GM12878 (cell line): Measurements from ENCODE around the gene TSSK3. TPM values are rescaled to one million over a fixed set of nuclear protein-coding genes. Genes with fewer than 3 reads are reported as not detected.

Experiments
- ATAC-seq: fragments of 200-7000 bp; cut with Tn5 transposase; 3 replicates; pipeline ENCODE4 v1.9.1; 2020; ENCODE audit warnings: mild to moderate bottlenecking, moderate library complexity
- BruUV-seq: library from RNA; stranded (reverse); fragments of 400-500 nt; replicated peaks from 2 replicates; lab custom pipeline; 2021; lab: Mats Ljungman, UMichigan
- CTCF ChIA-PET: fragments of 300-600 bp; sonication (Branson Sonifier 250); formaldehyde crosslinking; extraction: SDS; loops from one replicate; lab custom pipeline; 2021; ENCODE audit warnings: inconsistent platforms; lab: Yijun Ruan, JAX
- POLR2A ChIA-PET: fragments of 350-600 bp; formaldehyde crosslinking; extraction: SDS; loops from one replicate; lab custom pipeline; 2021; ENCODE audit warnings: inconsistent platforms; lab: Charles Lee
- RAD21 ChIA-PET: fragments of 300-600 bp; sonication (Branson Sonifier 250); formaldehyde crosslinking; loops from one replicate; lab custom pipeline; 2023; ENCODE audit warnings: antibody characterized with exemption; ENCODE audit not compliant: unreplicated experiment; lab: Charles Lee
- SMC1A ChIA-PET: fragments of 300-600 bp; sonication (Branson Sonifier 250); formaldehyde crosslinking; loops from one replicate; lab custom pipeline; 2023; ENCODE audit not compliant: unreplicated experiment, uncharacterized antibody; lab: Charles Lee
- DNase-seq: peaks from one replicate; pipeline ENCODE4 v3.0.0-alpha.2; 2011; ENCODE audit warnings: low read depth, low spot score
- FAIRE-seq: peaks from 3 replicates; lab custom pipeline; 2011; peaks lifted over from hg19 to GRCh38; lab: Jason Lieb, UNC
- H2AFZ ChIP-seq: 2 replicates; pipeline ENCODE4 v1.6.0; 2011; ENCODE audit warnings: low read depth, low read length, control low read depth; ENCODE audit not compliant: control insufficient read depth
- H3K27ac ChIP-seq: 2 replicates; pipeline ENCODE4 v1.5.1; 2011; ENCODE audit warnings: control low read depth; ENCODE audit not compliant: control insufficient read depth, insufficient read depth
- H3K27me3 ChIP-seq, 2 experiments: replicated peaks in 1 of 2; 2 replicates each; pipeline versions ENCODE4 v1.6.0 to v1.6.1; 2011; ENCODE audit warnings: low read length in 1 of 2; ENCODE audit not compliant: control insufficient read depth in 2 of 2, insufficient read depth in 2 of 2
- H3K36me3 ChIP-seq, 2 experiments: 2 replicates each; pipeline ENCODE4 v1.5.1; 2011; ENCODE audit warnings: low read length in 1 of 2; ENCODE audit not compliant: control insufficient read depth in 2 of 2, insufficient read depth in 2 of 2
- H3K4me1 ChIP-seq: 2 replicates; pipeline ENCODE4 v1.6.1; 2011; ENCODE audit warnings: mild to moderate bottlenecking, low read length, moderate library complexity, mixed read lengths; ENCODE audit not compliant: control insufficient read depth, insufficient read depth
- H3K4me2 ChIP-seq: 2 replicates; pipeline ENCODE4 v1.6.0; 2011; ENCODE audit warnings: control low read depth; ENCODE audit not compliant: control insufficient read depth, insufficient read depth
- H3K4me3 ChIP-seq: fragments of 200-600 bp; sonication (generic); 2 replicates; pipeline ENCODE4 v1.5.1; 2016
- H3K79me2 ChIP-seq: 2 replicates; pipeline ENCODE4 v1.6.0; 2011; ENCODE audit warnings: low read length; ENCODE audit not compliant: control insufficient read depth, insufficient read depth
- H3K9ac ChIP-seq: 2 replicates; pipeline ENCODE4 v1.8.0; 2011; ENCODE audit warnings: low read length, control low read depth, mixed read lengths; ENCODE audit not compliant: control insufficient read depth, insufficient read depth
- H3K9me3 ChIP-seq: replicated peaks from 3 replicates; pipeline ENCODE4 v1.5.1; 2011; ENCODE audit warnings: mild to moderate bottlenecking, low read length; ENCODE audit not compliant: control insufficient read depth, insufficient read depth
- H4K20me1 ChIP-seq: 2 replicates; pipeline ENCODE4 v1.6.0; 2011; ENCODE audit not compliant: control insufficient read depth, insufficient read depth
- EZH2 ChIP-seq: IDR thresholded peaks from 2 replicates; pipeline ENCODE4 v1.6.1; 2012; ENCODE audit warnings: low read depth, mild to moderate bottlenecking, control low read depth, inconsistent platforms, low read length, borderline replicate concordance; ENCODE audit not compliant: control insufficient read depth
- IKZF1 ChIP-seq: fragments of 450-650 bp; conservative IDR thresholded peaks from 2 replicates; pipeline ENCODE4 v1.6.1; 2017; ENCODE audit warnings: antibody characterized with exemption, mild to moderate bottlenecking
- NR2C1 ChIP-seq: fragments of 450-650 bp; IDR thresholded peaks from 2 replicates; pipeline ENCODE4 v1.6.1; 2017; ENCODE audit warnings: antibody characterized with exemption, mild to moderate bottlenecking, moderate library complexity
- POLR2A ChIP-seq: IDR thresholded peaks from 2 replicates; pipeline ENCODE4 v1.6.1; 2011; ENCODE audit warnings: low read depth, mild to moderate bottlenecking, low read length
- SMARCA5 ChIP-seq: fragments of 450-650 bp; IDR thresholded peaks from 2 replicates; pipeline ENCODE4 v1.6.1; 2017; ENCODE audit warnings: mild to moderate bottlenecking
- ZNF622 ChIP-seq: fragments of 450-650 bp; IDR thresholded peaks from 2 replicates; pipeline ENCODE4 v1.6.1; 2017; ENCODE audit warnings: mild to moderate bottlenecking, inconsistent platforms
- WGBS: methylation state at CpG from one replicate; pipeline ENCODE4 v1.1.6; 2016; ENCODE audit warnings: low lambda C conversion rate; ENCODE audit not compliant: insufficient replicate concordance, insufficient coverage; ENCODE audit errors: missing lambda C conversion rate; 5-methylcytosine and 5-hydroxymethylcytosine counted together
- in situ Hi-C: fragments of 300-500 bp; cut with MboI; formaldehyde crosslinking; loops from 9 replicates; pipeline ENCODE4 v1.14.3; 2018; ENCODE audit warnings: mixed read lengths
- intact Hi-C: fragments of 100-400 bp; cut with micrococcal nuclease; formaldehyde crosslinking; loops from one replicate; pipeline ENCODE4 v1.14.2; 2022; ENCODE audit not compliant: unreplicated experiment
- polyA plus RNA-seq, 11 experiments: library from polyadenylated mRNA; depleted of rRNA in 4 of 11; unstranded in 6 of 11; stranded (reverse) in 5 of 11; fragments of >200 nt; fragmentation: Nextera tagmentation in 4 of 11; fragmentation: Illumina TruSeq in 1 of 11; extraction: Ambion mirVana in 4 of 11; extraction: Trizol in 1 of 11; gene quantifications; 1 replicate in 1 of 11; 2 replicates in 10 of 11; pipeline versions ENCODE4 v1.2.1 to v1.2.3, GENCODE V29; 2011 to 2016; ENCODE audit warnings: inconsistent platforms in 2 of 11, missing spikeins in 2 of 11, low read depth in 1 of 11
- total RNA-seq, 4 experiments: library from RNA; depleted of rRNA in 3 of 4; stranded (reverse); fragments of >200 nt in 3 of 4; fragmentation: Illumina TruSeq in 1 of 4; extraction: Trizol in 1 of 4; gene quantifications; 2 replicates each; pipeline versions ENCODE4 v1.2.1 to v1.2.3, GENCODE V29; 2013 to 2021
- TF ChIP-seq, protein P1 (sequence below): fragments of 450-650 bp; IDR thresholded peaks from 2 replicates; pipeline ENCODE4 v1.6.1; 2016; ENCODE audit warnings: mild to moderate bottlenecking, moderate library complexity, borderline replicate concordance
- TF ChIP-seq, protein P2 (sequence below): fragments of 450-650 bp; formaldehyde crosslinking; IDR thresholded peaks from 2 replicates; pipeline ENCODE4 v1.4.0; 2020; ENCODE audit warnings: mild to moderate bottlenecking, moderate library complexity
- TF ChIP-seq, protein P3 (sequence below): fragments of 450-650 bp; IDR thresholded peaks from 2 replicates; pipeline ENCODE4 v1.6.1; 2016; ENCODE audit warnings: mild to moderate bottlenecking

Gene TSSK3
- total and polyA plus RNA-seq, 10 of the 15 experiments (the other 5 are each of a cell fraction or from before 2014, with no cell fraction given): 0.42 to 0.82 (median 0.60) TPM

DNA sequence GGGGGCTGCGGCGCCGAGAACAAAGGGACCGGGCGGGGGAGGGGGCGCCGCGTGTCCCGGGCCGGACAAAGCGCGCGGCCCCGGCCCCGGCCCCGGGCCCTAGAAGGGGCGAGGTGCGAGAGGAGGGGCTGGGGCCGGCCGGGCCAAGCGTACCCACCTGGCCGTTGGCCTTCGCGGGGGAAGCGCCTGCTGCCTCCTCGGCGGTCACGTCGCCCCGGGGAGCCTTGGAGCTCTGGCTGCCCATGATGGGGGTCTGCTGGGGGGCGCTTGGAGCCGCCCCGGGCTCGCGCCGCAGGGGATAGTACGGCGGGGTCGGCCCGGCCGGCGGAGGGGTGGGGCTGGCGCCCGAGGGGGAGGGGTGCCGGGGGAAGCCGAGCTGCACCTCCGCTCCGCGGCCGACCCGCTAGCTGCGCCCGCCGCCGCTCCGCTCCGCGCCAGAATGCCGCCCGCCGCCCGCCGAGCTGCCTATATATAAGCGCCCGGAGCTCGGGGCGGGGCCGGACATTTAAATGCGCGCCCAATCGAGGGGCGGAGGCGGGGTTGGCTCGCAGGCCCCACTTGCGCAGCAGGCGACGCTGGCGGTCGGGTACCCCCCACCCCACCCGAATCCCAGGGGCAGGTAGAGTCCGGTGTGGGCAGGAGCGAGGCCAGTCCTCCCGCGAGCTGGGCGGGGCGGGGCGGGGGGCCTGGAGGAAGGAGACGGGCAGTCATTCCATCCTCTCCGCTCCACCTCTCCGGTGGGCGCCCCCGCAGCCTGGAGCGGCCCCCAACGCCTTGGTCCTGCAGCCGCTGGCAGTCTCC, 26.3 kb upstream of the TSSK3 start, which contains the start of gene MARCKSL1 (continued):
- TF ChIP-seq, protein P1, sequence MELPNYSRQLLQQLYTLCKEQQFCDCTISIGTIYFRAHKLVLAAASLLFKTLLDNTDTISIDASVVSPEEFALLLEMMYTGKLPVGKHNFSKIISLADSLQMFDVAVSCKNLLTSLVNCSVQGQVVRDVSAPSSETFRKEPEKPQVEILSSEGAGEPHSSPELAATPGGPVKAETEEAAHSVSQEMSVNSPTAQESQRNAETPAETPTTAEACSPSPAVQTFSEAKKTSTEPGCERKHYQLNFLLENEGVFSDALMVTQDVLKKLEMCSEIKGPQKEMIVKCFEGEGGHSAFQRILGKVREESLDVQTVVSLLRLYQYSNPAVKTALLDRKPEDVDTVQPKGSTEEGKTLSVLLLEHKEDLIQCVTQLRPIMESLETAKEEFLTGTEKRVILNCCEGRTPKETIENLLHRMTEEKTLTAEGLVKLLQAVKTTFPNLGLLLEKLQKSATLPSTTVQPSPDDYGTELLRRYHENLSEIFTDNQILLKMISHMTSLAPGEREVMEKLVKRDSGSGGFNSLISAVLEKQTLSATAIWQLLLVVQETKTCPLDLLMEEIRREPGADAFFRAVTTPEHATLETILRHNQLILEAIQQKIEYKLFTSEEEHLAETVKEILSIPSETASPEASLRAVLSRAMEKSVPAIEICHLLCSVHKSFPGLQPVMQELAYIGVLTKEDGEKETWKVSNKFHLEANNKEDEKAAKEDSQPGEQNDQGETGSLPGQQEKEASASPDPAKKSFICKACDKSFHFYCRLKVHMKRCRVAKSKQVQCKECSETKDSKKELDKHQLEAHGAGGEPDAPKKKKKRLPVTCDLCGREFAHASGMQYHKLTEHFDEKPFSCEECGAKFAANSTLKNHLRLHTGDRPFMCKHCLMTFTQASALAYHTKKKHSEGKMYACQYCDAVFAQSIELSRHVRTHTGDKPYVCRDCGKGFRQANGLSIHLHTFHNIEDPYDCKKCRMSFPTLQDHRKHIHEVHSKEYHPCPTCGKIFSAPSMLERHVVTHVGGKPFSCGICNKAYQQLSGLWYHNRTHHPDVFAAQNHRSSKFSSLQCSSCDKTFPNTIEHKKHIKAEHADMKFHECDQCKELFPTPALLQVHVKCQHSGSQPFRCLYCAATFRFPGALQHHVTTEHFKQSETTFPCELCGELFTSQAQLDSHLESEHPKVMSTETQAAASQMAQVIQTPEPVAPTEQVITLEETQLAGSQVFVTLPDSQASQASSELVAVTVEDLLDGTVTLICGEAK: no peak
- no peak for TF ChIP-seq ZNF622
- no peak for TF ChIP-seq SMARCA5
- no peak for TF ChIP-seq EZH2
- TF ChIP-seq NR2C1: no peak

DNA sequence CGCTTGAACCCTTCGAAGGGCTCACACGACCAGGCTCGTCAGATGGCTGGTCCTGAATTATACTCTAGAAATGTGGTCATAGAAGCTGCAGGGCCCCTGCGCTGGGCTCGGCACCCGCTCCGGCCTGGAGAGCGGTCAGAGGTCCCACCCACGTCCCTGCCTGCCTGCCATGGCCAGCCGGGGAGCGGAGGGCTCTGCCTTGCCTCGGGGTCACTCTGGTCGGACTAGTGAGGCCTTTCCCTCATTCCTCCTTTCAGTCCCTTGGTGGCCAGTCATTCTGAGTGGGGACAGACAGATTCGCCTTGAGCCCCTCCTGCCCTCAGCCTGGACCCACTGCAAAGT, 25.8 kb upstream of the TSSK3 start:
- H2AFZ ChIP-seq: no peak overlapping the region
- DNase-seq (no peak), ATAC-seq (no peak), FAIRE-seq (no peak)
- H3K9ac ChIP-seq: peak overlapping the region; percentile 18; the same call in 1 of the 2 replicates
- no peaks in the 10 kb centered on the region for H4K20me1 ChIP-seq
- peaks cover 12% of the 10 kb centered on the region in 2 experiments for H3K36me3 ChIP-seq
- H3K27ac ChIP-seq: peak overlapping the region; percentile 81
- H3K4me3 ChIP-seq: peak overlapping the region; percentile 39; the same call in 1 of the 2 replicates
- H3K79me2 ChIP-seq: peaks cover 24% of the 10 kb centered on the region
- intact Hi-C loops: loop anchor here (2.0 kb wide), 1 partner anchor 14 kb away; no protein-coding TSS in a partner anchor
- in situ Hi-C loops: no loop called here
- no peaks in the 10 kb centered on the region for H3K27me3 ChIP-seq
- SMC1A ChIA-PET: interaction anchor here (0.9 to 3.4 kb wide), 10 partner anchors 8 to 121 kb away, joined by 3 to 16 read pairs (median 6); partner anchors contain the start of gene BSDC1
- POLR2A ChIA-PET: interaction anchor here (0.5 to 3.8 kb wide), 20 partner anchors 11 to 706 kb away, joined by 3 to 46 read pairs (median 4); partner anchors contain the start of genes BSDC1, CCDC28B, HDAC1 and LCK
- RAD21 ChIA-PET: interaction anchor here (0.7 to 3.2 kb wide), 25 partner anchors 7 to 229 kb away, joined by 3 to 30 read pairs (median 4); partner anchors contain the start of genes BSDC1, EIF3I, HDAC1 and KPNA6
- CTCF ChIA-PET: interaction anchor here (1.0 to 2.4 kb wide), 17 partner anchors 13 to 156 kb away, joined by 3 to 17 read pairs (median 4); partner anchors contain the start of genes BSDC1 and CCDC28B
- 5% methylated on average over 15 of the region's 15 CpGs for WGBS
- H3K9me3 ChIP-seq: no peaks in the 10 kb centered on the region
- H3K4me1 ChIP-seq: peaks cover 60% of the 10 kb centered on the region
- H3K4me2 ChIP-seq: peak overlapping the region; percentile 78
- TF ChIP-seq, protein P2, sequence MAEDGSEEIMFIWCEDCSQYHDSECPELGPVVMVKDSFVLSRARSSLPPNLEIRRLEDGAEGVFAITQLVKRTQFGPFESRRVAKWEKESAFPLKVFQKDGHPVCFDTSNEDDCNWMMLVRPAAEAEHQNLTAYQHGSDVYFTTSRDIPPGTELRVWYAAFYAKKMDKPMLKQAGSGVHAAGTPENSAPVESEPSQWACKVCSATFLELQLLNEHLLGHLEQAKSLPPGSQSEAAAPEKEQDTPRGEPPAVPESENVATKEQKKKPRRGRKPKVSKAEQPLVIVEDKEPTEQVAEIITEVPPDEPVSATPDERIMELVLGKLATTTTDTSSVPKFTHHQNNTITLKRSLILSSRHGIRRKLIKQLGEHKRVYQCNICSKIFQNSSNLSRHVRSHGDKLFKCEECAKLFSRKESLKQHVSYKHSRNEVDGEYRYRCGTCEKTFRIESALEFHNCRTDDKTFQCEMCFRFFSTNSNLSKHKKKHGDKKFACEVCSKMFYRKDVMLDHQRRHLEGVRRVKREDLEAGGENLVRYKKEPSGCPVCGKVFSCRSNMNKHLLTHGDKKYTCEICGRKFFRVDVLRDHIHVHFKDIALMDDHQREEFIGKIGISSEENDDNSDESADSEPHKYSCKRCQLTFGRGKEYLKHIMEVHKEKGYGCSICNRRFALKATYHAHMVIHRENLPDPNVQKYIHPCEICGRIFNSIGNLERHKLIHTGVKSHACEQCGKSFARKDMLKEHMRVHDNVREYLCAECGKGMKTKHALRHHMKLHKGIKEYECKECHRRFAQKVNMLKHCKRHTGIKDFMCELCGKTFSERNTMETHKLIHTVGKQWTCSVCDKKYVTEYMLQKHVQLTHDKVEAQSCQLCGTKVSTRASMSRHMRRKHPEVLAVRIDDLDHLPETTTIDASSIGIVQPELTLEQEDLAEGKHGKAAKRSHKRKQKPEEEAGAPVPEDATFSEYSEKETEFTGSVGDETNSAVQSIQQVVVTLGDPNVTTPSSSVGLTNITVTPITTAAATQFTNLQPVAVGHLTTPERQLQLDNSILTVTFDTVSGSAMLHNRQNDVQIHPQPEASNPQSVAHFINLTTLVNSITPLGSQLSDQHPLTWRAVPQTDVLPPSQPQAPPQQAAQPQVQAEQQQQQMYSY (CRISPR knock-in tag): no peak
- TF ChIP-seq, protein P3, sequence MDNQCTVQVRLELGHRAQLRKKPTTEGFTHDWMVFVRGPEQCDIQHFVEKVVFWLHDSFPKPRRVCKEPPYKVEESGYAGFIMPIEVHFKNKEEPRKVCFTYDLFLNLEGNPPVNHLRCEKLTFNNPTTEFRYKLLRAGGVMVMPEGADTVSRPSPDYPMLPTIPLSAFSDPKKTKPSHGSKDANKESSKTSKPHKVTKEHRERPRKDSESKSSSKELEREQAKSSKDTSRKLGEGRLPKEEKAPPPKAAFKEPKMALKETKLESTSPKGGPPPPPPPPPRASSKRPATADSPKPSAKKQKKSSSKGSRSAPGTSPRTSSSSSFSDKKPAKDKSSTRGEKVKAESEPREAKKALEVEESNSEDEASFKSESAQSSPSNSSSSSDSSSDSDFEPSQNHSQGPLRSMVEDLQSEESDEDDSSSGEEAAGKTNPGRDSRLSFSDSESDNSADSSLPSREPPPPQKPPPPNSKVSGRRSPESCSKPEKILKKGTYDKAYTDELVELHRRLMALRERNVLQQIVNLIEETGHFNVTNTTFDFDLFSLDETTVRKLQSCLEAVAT: peak; percentile 22; the same call in 1 of the 2 replicates
- TF ChIP-seq IKZF1 (no peak), POLR2A (no peak)
- no TSS peak for BruUV-seq
